ENCODE data around the gene AKR7A3.

The AKR7A3 gene

GRCh38 chr1:19324665-19324990, 36.1 kb upstream of the AKR7A3 start:
- H3K4me3 ChIP-seq (ENCODE audit: low read depth in 1 of 2, low read length in 1 of 2): no peak overlapping the region
- no peak for TF ChIP-seq CTCF (IDR thresholded peaks at IDR 0.05)
- H3K27ac ChIP-seq: no peak overlapping the region
- no peaks in the 10 kb centered on the region for H3K27me3 ChIP-seq
- no peaks in the 10 kb centered on the region for H3K4me1 ChIP-seq (ENCODE audit: control insufficient read depth in 1 of 2, insufficient read depth in 1 of 2, low read depth in 1 of 2, low read length in 1 of 2)
- H3K36me3 ChIP-seq: peaks cover 72% of the 10 kb centered on the region
- no peaks in the 10 kb centered on the region for H3K9me3 ChIP-seq

- H3K27me3 ChIP-seq: no peaks in the 10 kb centered on the region
- no peaks in the 10 kb centered on the region for H3K9me3 ChIP-seq
- H3K4me1 ChIP-seq (ENCODE audit: control insufficient read depth in 1 of 2, insufficient read depth in 1 of 2, low read depth in 1 of 2, low read length in 1 of 2): no peaks in the 10 kb centered on the region
- no peak for TF ChIP-seq CTCF (IDR thresholded peaks at IDR 0.05)
- H3K4me3 ChIP-seq (ENCODE audit: low read depth in 1 of 2, low read length in 1 of 2): no peak overlapping the region
- peaks cover 71% of the 10 kb centered on the region for H3K36me3 ChIP-seq
- H3K27ac ChIP-seq: no peak overlapping the region
Observed at GRCh38 chr1:19323987-19324664, 35.6 kb upstream of the AKR7A3 start.

- Histone ChIP-seq H3K27ac (no peak overlapping the region), H3K27me3 (no peaks in the 10 kb centered on the region), H3K4me1 (ENCODE audit: control insufficient read depth in 1 of 2, insufficient read depth in 1 of 2, low read depth in 1 of 2, low read length in 1 of 2) (no peaks in the 10 kb centered on the region), H3K36me3 (peaks cover 71% of the 10 kb centered on the region), H3K4me3 (ENCODE audit: low read depth in 1 of 2, low read length in 1 of 2) (no peak overlapping the region), H3K9me3 (no peaks in the 10 kb centered on the region)
- TF ChIP-seq CTCF (IDR thresholded peaks at IDR 0.05): no peak
Observed at GRCh38 chr1:19322481-19322880, 33.9 kb upstream of the AKR7A3 start.

GRCh38 chr1:19321071-19321470, 32.5 kb upstream of the AKR7A3 start:
- Histone ChIP-seq H3K36me3 (peaks cover 61% of the 10 kb centered on the region), H3K4me1 (ENCODE audit: control insufficient read depth in 1 of 2, insufficient read depth in 1 of 2, low read depth in 1 of 2, low read length in 1 of 2) (peaks cover 6 to 13% of the 10 kb centered on the region in 2 experiments)

GRCh38 chr1:19319196-19319595, 30.6 kb upstream of the AKR7A3 start:
- Histone ChIP-seq H3K4me3 (ENCODE audit: low read depth in 1 of 2, low read length in 1 of 2) (no peak overlapping the region), H3K4me1 (ENCODE audit: control insufficient read depth in 1 of 2, insufficient read depth in 1 of 2, low read depth in 1 of 2, low read length in 1 of 2) (peaks cover 24 to 31% of the 10 kb centered on the region in 2 experiments)
- no peak for TF ChIP-seq CTCF (IDR thresholded peaks at IDR 0.05)

More at GRCh38 chr1:19321071-19321470, 32.5 kb upstream of the AKR7A3 start:
- Histone ChIP-seq H3K9me3 (no peaks in the 10 kb centered on the region), H3K27ac (no peak overlapping the region), H3K4me3 (ENCODE audit: low read depth in 1 of 2, low read length in 1 of 2) (no peak overlapping the region), H3K27me3 (no peaks in the 10 kb centered on the region)
- no peak for TF ChIP-seq CTCF (IDR thresholded peaks at IDR 0.05)

More at GRCh38 chr1:19319196-19319595, 30.6 kb upstream of the AKR7A3 start:
- Histone ChIP-seq H3K27me3 (no peaks in the 10 kb centered on the region), H3K9me3 (no peaks in the 10 kb centered on the region), H3K36me3 (peaks cover 42% of the 10 kb centered on the region), H3K27ac (no peak overlapping the region)
